HG02763 (cell line): ENCODE data around the gene BMS1.
"Not testable (repeated sequence)": the region's sequence is repeated elsewhere in the genome, so short reads cannot be mapped to it uniquely, and the experiment has no call there.

Experiments used
- ATAC-seq: cut with Tn5 transposase; IDR thresholded peaks from one replicate; pipeline ENCODE4 v1.9.1; 2021; ENCODE audit warnings: mild to moderate bottlenecking, moderate library complexity; ENCODE audit not compliant: unreplicated experiment

BMS1 gene, protein sequence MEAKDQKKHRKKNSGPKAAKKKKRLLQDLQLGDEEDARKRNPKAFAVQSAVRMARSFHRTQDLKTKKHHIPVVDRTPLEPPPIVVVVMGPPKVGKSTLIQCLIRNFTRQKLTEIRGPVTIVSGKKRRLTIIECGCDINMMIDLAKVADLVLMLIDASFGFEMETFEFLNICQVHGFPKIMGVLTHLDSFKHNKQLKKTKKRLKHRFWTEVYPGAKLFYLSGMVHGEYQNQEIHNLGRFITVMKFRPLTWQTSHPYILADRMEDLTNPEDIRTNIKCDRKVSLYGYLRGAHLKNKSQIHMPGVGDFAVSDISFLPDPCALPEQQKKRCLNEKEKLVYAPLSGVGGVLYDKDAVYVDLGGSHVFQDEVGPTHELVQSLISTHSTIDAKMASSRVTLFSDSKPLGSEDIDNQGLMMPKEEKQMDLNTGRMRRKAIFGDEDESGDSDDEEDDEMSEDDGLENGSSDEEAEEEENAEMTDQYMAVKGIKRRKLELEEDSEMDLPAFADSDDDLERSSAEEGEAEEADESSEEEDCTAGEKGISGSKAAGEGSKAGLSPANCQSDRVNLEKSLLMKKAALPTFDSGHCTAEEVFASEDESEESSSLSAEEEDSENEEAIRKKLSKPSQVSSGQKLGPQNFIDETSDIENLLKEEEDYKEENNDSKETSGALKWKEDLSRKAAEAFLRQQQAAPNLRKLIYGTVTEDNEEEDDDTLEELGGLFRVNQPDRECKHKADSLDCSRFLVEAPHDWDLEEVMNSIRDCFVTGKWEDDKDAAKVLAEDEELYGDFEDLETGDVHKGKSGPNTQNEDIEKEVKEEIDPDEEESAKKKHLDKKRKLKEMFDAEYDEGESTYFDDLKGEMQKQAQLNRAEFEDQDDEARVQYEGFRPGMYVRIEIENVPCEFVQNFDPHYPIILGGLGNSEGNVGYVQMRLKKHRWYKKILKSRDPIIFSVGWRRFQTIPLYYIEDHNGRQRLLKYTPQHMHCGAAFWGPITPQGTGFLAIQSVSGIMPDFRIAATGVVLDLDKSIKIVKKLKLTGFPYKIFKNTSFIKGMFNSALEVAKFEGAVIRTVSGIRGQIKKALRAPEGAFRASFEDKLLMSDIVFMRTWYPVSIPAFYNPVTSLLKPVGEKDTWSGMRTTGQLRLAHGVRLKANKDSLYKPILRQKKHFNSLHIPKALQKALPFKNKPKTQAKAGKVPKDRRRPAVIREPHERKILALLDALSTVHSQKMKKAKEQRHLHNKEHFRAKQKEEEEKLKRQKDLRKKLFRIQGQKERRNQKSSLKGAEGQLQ

DNA sequence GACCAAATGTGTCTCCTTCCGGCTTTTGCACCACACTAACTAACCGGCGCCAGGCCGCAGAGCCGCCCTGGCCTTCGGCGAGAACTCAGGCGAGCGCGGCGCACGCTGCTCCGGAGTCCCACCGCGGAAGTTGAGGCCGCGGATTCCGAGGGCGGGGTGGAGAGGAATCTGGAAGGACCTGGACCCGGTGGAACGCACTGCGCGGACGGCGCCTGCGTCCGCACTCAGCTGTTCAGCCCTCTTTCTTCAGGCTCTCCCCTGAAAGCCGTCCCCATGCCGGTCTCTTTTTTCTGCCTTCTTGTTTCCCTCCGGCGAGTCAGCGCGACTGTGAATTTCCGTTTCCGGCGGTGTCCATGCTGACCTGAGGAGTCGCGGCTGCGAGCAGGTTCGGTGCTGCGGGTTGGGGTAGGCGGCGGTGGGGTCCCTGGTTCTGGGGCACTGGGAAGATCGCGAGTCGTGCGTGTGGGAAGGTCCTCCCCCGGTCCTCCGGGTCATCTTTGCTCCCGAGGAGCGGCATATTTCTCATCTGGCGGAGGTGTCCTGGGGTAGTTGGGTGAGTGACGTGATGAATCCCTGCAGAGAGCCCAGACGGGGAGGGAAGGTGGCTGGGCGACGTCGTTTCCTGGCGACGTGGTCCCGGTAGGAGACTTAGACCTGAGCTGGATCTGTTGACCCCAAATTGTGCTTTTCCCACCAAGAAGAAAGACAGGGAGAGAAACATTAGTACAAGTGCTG, at the start of gene BMS1:
TSS of gene BMS1 (plus strand) at position 350 of the 735 bp plus-strand sequence. CDS start 1,600 bp downstream, outside the sequence.
- peak; percentile 97 for ATAC-seq

DNA sequence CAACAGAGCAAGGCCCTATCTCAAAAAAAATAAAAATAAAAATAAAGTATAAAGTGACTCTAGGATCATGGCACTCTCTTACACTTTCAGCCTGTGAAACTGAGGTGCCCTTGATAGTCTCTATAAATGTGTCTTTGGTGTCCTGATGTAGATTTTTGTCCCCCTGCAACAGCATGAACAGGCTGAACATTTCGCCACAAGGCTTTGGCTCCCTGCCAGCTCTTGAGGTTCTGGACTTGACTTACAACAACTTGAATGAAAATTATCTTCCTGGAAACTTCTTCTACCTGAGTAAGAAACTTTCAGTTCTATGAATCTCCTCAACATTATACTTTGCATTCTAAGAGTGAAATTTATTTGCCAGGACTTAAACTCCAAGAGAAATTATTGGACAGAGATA, 48.1 kb upstream of the BMS1 start:
- ATAC-seq = no peak

DNA sequence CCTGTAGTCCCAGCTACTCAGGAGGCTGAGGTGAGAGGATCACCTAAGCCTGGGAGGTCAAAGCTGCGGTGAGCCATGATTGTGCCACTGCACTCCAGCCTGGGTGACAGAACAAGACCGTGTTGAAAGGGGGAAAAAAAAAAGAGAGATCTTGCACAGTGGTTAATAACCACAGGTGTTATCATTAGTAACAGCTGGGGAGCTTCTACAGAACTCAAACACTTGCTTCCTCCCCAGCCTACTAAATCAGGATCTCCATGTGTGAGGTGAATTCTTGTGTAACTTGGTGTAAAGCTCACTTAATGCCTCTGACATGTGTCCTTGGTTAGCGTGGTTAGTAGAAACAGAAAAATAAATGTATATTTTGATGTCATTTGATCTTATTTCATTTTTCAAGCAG, 43.9 kb upstream of the BMS1 start:
- no peak for ATAC-seq

DNA sequence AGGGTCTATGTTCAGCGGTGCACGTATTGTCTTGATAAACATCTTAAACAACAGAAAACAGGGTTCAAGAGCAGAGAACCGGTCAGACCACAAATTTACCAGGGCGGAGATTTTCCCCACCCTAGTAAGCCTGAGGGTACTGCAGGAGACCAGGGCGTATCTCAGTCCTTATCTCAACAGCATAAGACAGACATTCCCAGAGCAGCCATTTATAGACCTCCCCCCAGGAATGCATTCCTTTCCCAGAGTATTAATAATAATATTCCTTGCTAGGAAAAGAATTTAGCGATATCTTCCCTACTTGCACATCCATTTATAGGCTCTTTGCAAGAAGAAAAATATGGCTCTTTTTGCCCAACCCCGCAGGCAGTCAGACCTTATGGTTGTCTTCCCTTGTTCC, 41.1 kb upstream of the BMS1 start:
- not testable (repeated sequence) for ATAC-seq

DNA sequence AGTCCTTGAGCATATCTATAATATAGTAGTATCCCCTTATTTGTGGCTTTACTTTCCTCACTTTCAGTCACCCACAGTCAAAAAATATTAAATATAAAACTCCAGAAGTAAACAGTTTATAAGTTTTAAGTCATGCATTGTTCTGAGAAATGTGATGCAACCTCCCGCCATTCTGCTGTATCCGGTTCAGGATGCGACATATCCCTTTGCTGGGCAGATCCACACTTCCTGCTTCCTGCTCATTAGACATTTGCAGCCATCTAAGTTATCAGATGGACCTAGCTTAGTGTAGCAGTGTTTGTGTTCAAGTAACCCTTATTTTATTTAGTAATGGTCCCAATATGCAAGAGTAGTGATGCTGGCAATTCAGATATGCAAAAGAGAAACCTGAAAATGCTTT, 38.9 kb upstream of the BMS1 start:
- ATAC-seq = no peak

DNA sequence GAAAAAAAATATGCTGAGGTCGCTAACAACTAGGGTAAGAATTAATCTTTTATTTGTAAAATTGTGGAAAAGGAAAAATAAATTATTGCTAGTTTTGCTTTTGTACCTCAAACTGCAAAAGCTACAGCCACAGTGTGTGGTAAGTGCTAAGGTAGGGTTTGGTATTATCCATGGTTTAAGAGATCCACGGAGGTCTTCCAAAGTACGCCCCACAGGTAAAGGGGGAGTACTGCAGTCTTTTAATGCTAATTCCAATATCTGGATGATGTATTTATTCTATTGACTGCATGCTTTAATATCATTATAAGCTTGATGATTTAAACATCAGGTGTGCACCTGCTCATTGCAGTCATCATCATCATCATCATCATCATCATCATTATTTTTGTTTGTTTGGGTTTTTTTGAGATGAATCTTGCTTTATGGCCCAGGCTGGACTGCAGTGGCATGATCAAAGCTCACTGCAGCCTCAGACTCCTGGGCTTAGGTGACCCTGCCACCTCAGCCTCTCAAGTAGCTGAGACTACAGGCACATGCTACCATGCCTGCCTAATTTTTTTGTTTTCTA, 38.4 kb upstream of the BMS1 start:
- no peak for ATAC-seq

DNA sequence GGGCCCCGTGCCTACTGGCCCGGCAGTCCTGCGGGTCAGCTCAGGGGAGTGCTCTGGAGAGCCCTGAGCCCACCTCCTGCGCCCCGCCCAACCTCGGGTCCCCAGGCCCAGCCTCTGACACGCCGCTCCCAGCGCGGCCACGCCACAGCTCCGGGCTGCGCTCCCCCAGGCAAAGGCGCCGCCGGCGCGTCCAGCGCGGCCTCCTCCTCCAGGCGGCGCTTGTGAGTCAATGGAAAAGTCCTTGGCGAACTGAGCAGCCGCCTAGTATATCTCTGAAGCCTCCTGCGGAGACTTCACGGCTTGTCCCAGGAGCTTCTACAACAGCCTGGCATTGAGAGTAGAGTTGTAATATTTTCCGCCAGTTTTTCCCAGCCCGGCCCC, 29.5 kb upstream of the BMS1 start:
- ATAC-seq = no peak

DNA sequence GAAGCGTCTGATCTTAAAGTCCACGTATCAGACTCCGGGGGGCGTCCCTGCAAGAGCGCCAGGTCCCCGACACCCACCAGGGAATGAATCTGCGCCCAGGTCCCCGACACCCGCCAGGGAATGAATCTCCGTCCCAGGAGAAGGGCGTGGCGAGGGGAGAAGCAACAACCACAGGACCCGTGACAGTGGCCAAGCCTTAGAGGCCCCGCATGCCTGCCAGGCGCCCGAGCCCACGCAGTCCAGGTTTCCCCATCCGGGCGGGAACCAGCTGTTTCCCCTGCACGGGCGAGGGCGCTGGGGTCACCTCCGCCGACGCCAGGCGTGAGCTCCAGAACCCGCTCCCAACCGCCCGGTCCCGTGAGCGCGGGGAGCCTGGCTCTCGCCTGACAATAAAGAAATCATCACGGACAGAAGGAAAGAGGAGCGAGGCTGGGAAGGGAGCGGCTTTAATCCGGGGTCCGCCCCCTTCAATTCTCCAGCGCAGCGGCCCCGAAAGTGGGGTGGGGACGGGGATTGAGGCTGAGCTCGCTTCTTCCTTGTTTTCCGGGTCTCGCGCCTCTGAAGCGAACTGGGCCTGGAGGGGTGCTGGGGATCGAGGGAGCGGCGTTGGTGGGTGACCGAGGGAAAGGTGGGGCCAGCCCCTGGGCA, 29.0 kb upstream of the BMS1 start:
- ATAC-seq = no peak

DNA sequence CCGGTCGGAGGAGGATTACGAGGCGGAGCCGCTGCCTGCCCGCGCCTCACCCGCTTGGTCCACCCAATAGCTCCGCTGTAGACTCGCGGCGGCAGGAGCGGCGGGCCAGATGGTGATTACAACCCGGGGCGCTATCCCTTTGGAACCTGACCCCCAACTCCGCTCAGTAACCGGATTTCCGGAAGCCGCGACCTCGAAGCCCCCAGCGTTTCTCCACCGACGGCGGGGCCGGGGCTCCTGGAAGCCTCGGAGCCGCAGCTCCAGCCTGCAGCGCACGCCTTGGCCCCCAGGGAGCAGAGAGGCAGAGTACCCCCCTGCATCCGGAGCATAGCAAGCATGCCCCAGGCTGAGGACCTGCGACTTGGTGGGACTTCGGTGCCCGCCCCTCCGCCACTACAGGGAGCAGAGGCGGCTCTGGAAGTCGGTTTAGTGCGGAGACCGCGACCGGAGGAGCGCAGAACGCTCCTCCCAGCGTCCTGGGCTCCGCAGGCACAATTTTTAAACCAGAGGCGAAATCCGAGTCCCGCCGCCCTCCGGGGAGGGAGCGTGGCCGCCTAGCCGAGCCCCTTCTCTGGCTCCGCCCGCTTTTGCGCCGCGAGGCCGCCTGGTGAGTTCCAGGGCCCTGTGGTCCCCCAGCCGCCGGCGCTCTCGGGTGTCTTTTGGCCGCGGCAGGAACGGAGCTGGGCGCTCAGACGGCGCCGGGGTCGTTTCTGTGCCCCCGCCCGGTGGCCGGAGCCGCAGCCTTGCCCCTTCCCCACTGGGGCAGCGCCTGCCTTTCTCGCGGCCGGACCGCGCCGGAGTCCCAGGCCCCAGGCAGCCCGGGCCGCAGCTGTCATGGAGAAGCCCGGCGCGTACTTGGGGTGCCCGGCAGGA, 28.2 kb upstream of the BMS1 start:
- no peak for ATAC-seq

DNA sequence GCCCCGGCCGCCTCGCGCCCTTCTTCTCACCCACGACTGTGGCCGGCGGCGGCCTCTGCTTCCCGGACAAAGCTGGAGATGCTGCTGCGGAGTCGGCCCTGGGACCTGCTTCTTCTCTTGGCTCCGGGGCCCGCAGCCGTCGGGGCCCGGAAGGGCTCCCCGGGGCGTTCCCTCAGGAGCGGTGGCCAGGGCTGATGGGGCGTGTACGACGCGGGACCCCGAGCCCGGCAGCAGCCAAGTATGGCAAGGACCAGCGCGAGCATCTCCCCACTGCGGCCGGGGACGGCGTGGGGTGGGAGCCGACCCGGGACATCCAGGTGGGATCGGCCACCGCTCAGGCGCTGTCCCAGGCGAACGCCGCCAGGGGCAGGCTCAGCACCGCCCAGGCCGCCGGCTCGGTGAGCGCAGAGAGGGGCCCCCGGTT, 27.6 kb upstream of the BMS1 start:
- no peak for ATAC-seq

DNA sequence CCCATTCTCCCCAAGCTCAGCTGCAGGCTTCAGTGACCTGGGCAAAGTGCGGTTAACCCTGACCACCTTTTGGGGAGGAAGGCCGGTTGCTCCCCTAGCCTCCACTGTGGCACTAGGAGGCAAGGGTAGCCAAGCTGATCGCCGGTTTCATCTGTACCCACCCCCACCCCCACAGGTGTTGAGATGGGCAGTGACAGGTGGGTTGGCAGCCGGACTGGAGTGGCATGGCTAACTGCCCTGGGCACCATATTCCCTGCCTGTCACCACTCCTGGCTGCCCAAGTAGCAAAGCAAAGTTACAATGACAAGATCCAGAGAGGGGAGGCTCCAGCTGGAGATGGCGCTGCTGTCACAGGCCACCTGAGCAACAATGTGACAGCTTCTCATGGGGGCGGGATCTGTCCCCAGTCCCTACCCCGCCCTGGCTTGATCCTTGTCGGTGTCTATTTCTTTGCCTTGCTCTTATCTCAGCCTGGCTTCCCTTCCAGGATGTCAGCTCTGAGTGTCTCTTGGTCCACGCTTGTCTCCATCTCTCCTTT, 27.0 kb upstream of the BMS1 start:
- ATAC-seq = no peak

DNA sequence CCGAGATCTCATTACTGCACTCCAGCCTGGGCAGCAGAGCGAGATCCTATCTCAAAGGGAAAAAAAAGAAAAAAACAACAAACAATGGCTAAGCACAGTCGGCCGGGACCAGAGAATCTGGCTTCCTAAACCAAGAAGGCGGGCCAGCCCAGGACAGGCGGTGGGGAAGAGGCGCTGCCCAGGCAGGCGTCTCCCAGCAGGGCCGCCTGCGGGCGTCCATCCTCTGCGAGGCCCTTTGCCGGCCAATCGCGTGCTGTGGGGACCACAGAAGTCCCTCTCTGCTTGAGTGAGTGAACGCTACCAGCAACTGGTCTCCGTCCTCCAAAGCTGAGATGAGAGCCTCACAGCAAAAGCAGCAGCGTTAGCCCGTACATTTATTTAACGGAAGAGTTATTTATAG, 14.7 kb upstream of the BMS1 start:
- no peak for ATAC-seq

DNA sequence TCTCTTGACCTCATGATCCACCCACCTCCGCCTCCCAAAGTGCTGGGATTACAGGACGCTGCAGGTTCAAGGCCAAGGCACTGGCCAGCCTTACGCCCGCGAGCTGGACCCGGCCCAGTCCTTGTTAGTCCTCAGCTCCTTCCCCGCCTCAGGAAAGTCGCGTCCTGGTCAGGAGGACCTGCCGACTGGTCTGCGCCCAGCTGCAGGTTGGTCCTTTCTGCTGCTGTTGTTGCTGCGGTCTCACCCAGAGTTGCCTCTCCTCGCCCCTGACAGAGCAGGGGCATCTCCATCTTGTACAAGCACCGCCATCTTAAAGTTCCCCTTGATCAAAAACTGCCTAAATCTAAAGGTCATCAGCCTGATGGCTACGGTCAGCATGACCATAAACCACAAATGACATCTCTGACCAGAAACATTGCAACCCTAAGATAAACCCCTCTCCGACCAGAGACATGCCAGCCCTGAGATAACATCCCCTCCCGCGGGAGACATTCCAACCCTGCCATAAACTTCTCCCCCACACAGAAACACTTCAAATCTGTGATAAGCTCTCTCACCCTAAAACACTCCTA, 13.9 kb upstream of the BMS1 start:
- ATAC-seq = no peak

DNA sequence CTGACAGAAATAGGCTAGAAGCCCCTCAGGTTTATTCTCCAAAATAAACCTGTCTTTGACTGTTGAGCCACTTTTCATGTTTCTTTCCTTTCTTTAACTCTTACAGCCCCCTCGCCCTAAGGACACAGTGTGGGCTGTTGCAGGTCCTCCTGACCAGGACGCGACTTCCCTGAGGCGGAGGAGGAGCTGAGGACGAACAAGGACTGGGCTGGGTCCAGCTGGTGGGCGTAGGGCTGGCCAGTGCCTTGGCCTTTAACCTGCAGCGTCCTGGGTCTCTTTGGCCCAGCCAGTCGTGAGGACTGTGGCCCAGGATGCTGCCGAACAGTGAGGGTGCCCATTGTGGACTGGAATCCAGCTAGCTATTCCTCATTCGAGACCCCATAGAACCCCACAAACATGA, 13.4 kb upstream of the BMS1 start:
- no peak for ATAC-seq

DNA sequence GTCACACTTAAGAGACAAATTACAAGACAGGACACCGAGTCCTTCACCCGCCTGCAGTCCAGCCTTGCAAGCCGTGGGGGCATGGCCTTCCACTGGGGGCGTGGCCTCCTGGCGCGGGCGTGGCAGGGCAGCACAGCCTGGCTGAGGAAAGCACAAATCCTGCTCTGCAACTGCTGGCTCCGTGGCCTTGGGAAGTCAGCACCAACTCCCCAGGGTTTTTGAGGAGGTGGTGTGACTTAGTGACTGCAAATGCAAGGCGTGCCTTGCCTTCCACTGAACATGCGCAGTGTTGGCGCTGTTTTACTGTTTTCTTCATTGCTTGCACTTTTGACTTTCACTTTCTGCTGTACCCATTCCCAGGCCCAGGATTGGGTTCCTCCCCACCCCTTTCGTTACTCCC, 12.9 kb upstream of the BMS1 start:
- ATAC-seq = no peak

DNA sequence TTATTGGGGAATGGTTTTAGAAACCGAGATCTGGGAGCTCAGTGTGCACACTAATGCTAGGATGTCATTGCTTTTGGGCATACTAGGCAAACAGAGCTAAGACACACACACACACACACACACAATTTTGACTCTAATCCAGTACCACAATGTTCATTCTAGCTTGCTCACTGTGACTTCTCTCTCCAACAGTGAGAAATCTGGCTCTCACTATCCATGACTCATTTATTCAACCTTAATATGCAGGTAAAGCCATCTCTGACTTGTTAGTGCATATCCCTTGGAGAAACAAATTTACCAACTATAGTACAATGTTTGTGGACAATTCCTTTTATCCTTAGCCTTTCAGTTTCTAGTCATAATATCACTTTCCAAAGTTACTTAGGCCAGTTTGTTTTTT, 5.9 kb upstream of the BMS1 start:
- ATAC-seq = no peak

DNA sequence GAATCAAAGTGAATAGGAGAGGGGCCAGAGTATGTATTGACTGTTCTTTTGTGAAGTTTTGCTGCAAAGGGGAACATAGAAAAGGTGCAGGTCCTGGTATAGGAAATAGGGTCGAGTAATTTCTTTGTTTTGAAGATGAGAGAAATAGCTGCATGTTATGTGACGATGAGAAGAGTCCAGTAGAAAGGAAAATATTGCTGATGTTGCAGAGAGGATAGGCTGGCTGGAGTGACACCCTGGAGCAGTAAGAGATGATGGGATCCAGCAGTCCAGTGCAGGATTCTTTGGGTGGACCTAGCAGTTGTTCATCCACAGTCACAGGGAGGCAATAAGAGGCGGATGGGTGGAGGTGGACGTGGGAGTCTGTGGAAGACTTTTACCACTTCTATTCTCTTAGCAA, 2.1 kb upstream of the BMS1 start:
- no peak for ATAC-seq

DNA sequence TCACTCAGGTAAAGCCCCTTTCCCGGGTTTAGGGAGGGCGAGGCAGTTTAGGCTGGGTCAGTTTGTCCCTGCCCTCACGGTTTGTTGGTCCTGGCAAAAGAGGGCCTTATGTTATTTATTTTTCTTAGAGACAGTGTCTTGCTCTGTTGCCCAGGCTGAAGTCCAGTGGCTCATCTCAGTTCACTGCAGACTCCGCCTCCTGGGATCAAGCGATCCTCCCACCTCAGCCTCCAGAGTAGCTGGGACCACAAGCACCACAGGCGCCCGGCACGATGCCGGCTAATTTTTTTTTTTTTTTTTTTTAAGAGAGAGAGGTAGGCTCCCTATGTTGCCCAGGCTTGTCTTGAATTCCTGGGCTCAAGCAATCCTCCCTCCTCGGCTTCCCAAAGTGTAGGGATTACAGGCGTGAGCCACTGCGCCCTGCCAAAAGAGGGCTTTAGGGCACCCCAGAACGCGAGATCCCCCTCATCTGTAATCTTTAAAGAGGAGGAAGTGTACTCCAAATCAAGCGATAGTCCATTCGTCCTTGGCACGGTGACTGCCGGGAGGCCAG, 626 bp upstream of the BMS1 start:
- ATAC-seq = no peak
